Peyer's patch (tissue), 4 donors: ENCODE data around the gene SLC39A3.

Source experiments
- POLR2A ChIP-seq, 2 donors: fragments of 450-650 bp; IDR thresholded peaks; one replicate each; pipeline ENCODE4 v1.5.1; 2017; ENCODE audit warnings: antibody characterized with exemption in 2 of 2, mild to moderate bottlenecking in 2 of 2, moderate library complexity in 2 of 2
- TF ChIP-seq, protein P1 (sequence below), 6 experiments: fragments of 450-650 bp in 4 of 6; fragments of 200-600 bp in 2 of 6; sonication (generic) in 1 of 6; IDR thresholded peaks; one replicate each; pipeline ENCODE4 v1.5.1; 2017 to 2019; ENCODE audit warnings: antibody characterized with exemption in 6 of 6, mild to moderate bottlenecking in 3 of 6, moderate library complexity in 1 of 6

DNA sequence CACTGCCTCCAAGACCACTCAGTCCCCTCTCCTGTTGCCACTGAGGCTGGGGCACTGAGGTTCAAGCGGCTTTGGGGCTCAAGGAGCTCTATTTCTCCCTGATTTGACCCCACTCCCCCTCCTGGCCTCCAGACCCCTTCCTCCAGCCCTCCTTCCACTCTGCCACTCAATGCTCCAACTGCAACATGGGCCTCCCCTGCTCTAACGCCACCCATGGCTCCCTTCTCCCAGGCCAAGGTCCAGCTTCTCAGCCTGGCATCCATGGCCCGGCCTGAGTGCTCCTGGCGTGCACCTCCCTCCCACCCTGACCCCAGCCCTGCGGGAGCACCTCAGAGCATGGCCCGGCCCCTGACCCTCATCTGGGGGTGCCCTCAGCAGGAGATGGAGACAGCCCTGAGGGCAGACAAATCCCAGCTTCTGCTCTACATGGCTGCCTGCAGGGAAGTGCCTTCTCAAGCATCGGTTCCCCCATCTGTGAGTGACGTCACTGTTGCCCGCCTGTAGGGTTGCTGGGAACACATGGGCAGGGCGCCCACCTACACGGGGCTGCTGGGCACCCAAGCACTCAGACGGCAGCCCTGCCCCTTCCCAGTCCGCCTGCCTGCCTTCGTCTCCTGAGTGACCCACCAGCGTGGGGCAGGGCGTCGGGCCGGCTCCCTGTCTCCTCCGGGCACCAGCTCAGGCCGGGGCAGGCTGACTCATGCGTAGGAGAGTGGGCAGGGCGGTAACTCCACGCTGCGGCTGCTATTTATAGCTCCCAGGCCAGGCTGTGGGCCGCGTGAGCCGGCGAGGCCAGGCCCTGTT is 17.1 kb downstream of the SLC39A3 start:
- TF ChIP-seq, protein P1, sequence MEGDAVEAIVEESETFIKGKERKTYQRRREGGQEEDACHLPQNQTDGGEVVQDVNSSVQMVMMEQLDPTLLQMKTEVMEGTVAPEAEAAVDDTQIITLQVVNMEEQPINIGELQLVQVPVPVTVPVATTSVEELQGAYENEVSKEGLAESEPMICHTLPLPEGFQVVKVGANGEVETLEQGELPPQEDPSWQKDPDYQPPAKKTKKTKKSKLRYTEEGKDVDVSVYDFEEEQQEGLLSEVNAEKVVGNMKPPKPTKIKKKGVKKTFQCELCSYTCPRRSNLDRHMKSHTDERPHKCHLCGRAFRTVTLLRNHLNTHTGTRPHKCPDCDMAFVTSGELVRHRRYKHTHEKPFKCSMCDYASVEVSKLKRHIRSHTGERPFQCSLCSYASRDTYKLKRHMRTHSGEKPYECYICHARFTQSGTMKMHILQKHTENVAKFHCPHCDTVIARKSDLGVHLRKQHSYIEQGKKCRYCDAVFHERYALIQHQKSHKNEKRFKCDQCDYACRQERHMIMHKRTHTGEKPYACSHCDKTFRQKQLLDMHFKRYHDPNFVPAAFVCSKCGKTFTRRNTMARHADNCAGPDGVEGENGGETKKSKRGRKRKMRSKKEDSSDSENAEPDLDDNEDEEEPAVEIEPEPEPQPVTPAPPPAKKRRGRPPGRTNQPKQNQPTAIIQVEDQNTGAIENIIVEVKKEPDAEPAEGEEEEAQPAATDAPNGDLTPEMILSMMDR (IDR thresholded peaks at IDR 0.05) = no peak
- TF ChIP-seq POLR2A (IDR thresholded peaks at IDR 0.05) = no peak
